Loucy (cell line): ENCODE measurements around the gene LRRC45.

Experiments
- H2AFZ ChIP-seq: fragments of 200-600 bp; sonication (generic); 2 replicates; pipeline ENCODE4 v1.6.0; 2016; ENCODE audit warnings: antibody characterized with exemption, mild to moderate bottlenecking, low read length, moderate library complexity
- H3F3A ChIP-seq: fragments of 200-600 bp; 2 replicates; pipeline ENCODE4 v1.6.0; 2016; ENCODE audit warnings: antibody characterized with exemption, low read depth, mild to moderate bottlenecking
- H3K27me3 ChIP-seq: fragments of 200-600 bp; sonication (generic); 2 replicates; pipeline ENCODE4 v1.6.1; 2014; ENCODE audit warnings: low read length, mild to moderate bottlenecking; ENCODE audit not compliant: insufficient read depth, poor library complexity, severe bottlenecking
- H3K36me3 ChIP-seq: fragments of 200-600 bp; sonication (generic); 2 replicates; pipeline ENCODE4 v1.6.1; 2016; ENCODE audit warnings: low read length; ENCODE audit not compliant: insufficient read depth
- H3K4me1 ChIP-seq: fragments of 200-600 bp; sonication (generic); 2 replicates; pipeline ENCODE4 v1.5.1; 2014; ENCODE audit warnings: low read length, mild to moderate bottlenecking; ENCODE audit not compliant: insufficient read depth, poor library complexity, severe bottlenecking
- H3K4me2 ChIP-seq: fragments of 200-600 bp; sonication (generic); 2 replicates; pipeline ENCODE4 v1.6.0; 2014; ENCODE audit warnings: antibody characterized with exemption, low read length, low read depth, mild to moderate bottlenecking; ENCODE audit not compliant: poor library complexity, severe bottlenecking
- H3K4me3 ChIP-seq: fragments of 200-600 bp; sonication (generic); 2 replicates; pipeline ENCODE4 v1.5.1; 2014; ENCODE audit warnings: low read length, mild to moderate bottlenecking, mixed read lengths; ENCODE audit not compliant: poor library complexity, severe bottlenecking
- H3K79me2 ChIP-seq: fragments of 200-600 bp; sonication (generic); 2 replicates; pipeline ENCODE4 v1.6.1; 2014; ENCODE audit warnings: low read length; ENCODE audit not compliant: insufficient read depth
- H3K9ac ChIP-seq: fragments of 200-600 bp; sonication (generic); 2 replicates; pipeline ENCODE4 v1.6.0; 2014; ENCODE audit warnings: mild to moderate bottlenecking, low read depth, low read length, moderate library complexity; ENCODE audit not compliant: poor library complexity, severe bottlenecking
- H3K9me2 ChIP-seq: fragments of 200-600 bp; sonication (generic); replicated peaks from 2 replicates; pipeline ENCODE4 v1.6.1; 2016; ENCODE audit warnings: low read depth, low read length, mixed read lengths
- H3K9me3 ChIP-seq: fragments of 200-600 bp; sonication (generic); 2 replicates; pipeline ENCODE4 v1.6.1; 2014; ENCODE audit warnings: mild to moderate bottlenecking, antibody characterized with exemption, low read length, low read depth; ENCODE audit not compliant: insufficient read depth
- H4K20me1 ChIP-seq: fragments of 200-600 bp; sonication (generic); 2 replicates; pipeline ENCODE4 v1.6.0; 2014; ENCODE audit warnings: antibody characterized with exemption, low read length, mild to moderate bottlenecking; ENCODE audit not compliant: insufficient read depth, poor library complexity, severe bottlenecking
- CTCF ChIP-seq: fragments of 200-600 bp; sonication (generic); conservative IDR thresholded peaks from 2 replicates; pipeline ENCODE4 v1.5.1; 2014; ENCODE audit warnings: mild to moderate bottlenecking, antibody characterized with exemption, low read length
- EZH2phosphoT487 ChIP-seq: fragments of 200-600 bp; IDR thresholded peaks from 2 replicates; pipeline ENCODE4 v1.6.1; 2018; ENCODE audit warnings: antibody characterized with exemption, mild to moderate bottlenecking, moderate library complexity, borderline replicate concordance

LRRC45 gene

DNA sequence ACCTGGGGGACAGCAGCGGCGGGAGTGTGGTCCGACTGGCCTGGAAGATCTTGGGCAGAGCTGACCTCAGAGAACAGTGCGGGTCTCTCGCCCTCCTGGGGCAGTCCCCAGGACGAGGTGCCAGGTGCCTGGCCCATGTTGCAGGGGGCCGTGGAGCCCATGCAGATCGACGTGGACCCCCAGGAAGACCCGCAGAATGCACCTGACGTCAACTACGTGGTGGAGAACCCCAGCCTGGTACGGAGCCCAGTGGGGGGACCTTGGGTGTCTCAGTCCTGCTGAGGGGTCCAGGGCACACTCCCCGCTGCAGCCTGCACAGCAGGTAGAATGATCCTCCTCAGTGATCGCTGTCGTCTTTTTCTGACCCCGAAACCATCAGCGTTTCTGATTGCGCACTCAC is 30.0 kb downstream of the LRRC45 start:
- Histone ChIP-seq H3F3A (no peaks in the 10 kb centered on the region), H4K20me1 (peaks cover 11% of the 10 kb centered on the region), H3K9ac (peak overlapping the region; percentile 70), H3K79me2 (peaks cover 28% of the 10 kb centered on the region), H3K9me2 (no peaks in the 10 kb centered on the region), H3K4me1 (peaks cover 21% of the 10 kb centered on the region), H3K36me3 (peaks cover 21% of the 10 kb centered on the region; the same call in 1 of the 2 replicates), H3K9me3 (no peaks in the 10 kb centered on the region), H3K4me3 (peak overlapping the region; percentile 93), H3K4me2 (peak overlapping the region; percentile 71), H3K27me3 (no peaks in the 10 kb centered on the region), H2AFZ (no peak overlapping the region)
- TF ChIP-seq EZH2phosphoT487 (no peak), CTCF (no peak)

- Histone ChIP-seq H3F3A (no peaks in the 10 kb centered on the region), H3K27me3 (no peaks in the 10 kb centered on the region), H3K4me3 (peak overlapping the region; percentile 93), H4K20me1 (peaks cover 11% of the 10 kb centered on the region), H3K9ac (peak overlapping the region; percentile 70), H3K36me3 (peaks cover 23% of the 10 kb centered on the region; the same call in 1 of the 2 replicates), H3K4me1 (peaks cover 21% of the 10 kb centered on the region), H3K9me3 (no peaks in the 10 kb centered on the region), H2AFZ (no peak overlapping the region), H3K79me2 (peaks cover 28% of the 10 kb centered on the region), H3K4me2 (peak overlapping the region; percentile 71), H3K9me2 (no peaks in the 10 kb centered on the region)
- TF ChIP-seq CTCF (no peak), EZH2phosphoT487 (no peak)
Measured at GRCh38 chr17:82053556-82054263, 30.6 kb downstream of the LRRC45 start.

GRCh38 chr17:82054351-82055022 is 31.4 kb downstream of the LRRC45 start:
- H3K36me3 ChIP-seq: peaks cover 29% of the 10 kb centered on the region; the same call in 1 of the 2 replicates
- TF ChIP-seq EZH2phosphoT487: no peak
- no peak for TF ChIP-seq CTCF
- H3K9me2 ChIP-seq: no peaks in the 10 kb centered on the region
- peaks cover 28% of the 10 kb centered on the region for H3K79me2 ChIP-seq
- H3K4me1 ChIP-seq: peaks cover 21% of the 10 kb centered on the region
- H3K9me3 ChIP-seq: no peaks in the 10 kb centered on the region
- no peak overlapping the region for H3K9ac ChIP-seq
- no peak overlapping the region for H3K4me2 ChIP-seq
- H3F3A ChIP-seq: no peaks in the 10 kb centered on the region
- H2AFZ ChIP-seq: no peak overlapping the region
- no peak overlapping the region for H3K4me3 ChIP-seq
- H3K27me3 ChIP-seq: no peaks in the 10 kb centered on the region
- H4K20me1 ChIP-seq: peaks cover 11% of the 10 kb centered on the region
